ENCODE measurements around the gene KLHDC3.
"Not testable (repeated sequence)": the region's sequence is repeated elsewhere in the genome, so short reads cannot be mapped to it uniquely, and the experiment has no call there.

Gene KLHDC3

DNA sequence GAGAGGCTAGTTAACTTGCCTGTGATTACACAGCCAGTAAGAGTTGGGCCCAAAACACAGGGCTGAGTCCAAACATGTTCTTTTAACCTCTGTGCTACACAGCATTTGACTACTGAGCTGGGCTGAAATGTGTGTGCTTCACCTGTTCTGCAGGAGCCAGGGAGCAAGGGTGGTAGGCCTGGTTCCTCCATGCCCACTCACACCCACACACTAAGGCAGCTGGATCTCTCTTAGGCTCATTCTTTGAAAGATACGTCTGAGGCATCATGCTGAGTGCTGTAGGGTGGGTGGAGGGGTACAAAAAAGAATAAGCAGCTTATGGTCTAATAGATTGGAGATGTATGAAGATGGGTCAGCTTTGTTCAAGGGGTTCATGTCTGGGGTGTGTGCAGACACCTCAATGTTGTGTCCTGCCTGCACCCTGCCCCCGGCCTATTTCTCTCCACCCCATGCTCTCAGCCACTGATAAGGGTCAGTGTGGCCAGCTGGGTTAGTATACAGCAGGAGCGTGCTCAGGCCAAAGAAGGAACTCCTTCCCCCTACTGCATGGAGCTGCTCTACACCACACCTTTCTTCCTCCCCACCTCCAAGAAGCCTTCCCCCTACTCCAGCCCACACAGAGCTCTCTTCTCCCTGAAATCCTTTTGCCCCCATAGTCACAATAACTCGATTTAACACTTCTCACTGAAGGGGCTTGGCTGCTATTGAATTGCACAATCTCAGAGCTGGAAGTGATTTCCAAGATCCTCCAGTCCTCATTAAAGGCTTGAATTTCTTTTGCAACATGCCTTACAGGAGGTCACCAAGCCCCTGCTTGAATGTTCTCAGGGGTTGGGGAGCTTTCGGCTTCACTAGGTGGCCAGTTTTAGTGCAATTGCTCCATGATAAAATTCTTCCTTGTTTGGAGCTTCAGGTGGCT, 26.3 kb upstream of the KLHDC3 start:
- TF ChIP-seq CTCF (IDR thresholded peaks at IDR 0.05; ENCODE audit: poor library complexity, severe bottlenecking), result no peak
- Histone ChIP-seq H3K9me3 (ENCODE audit: severe bottlenecking) (no peaks in the 10 kb centered on the region), H3K27ac (ENCODE audit: poor library complexity, severe bottlenecking) (no peak overlapping the region), H3K4me1 (ENCODE audit: insufficient read depth, poor library complexity, severe bottlenecking) (peaks cover 4% of the 10 kb centered on the region), H3K27me3 (ENCODE audit: insufficient read depth, poor library complexity, severe bottlenecking) (no peaks in the 10 kb centered on the region), H3K36me3 (ENCODE audit: low read depth) (peaks cover 35% of the 10 kb centered on the region), H3K4me3 (ENCODE audit: severe bottlenecking) (no peak overlapping the region)
- DNase-seq (ENCODE audit: low spot score) (no peak), ATAC-seq (ENCODE audit: low read depth) (no peak)

DNA sequence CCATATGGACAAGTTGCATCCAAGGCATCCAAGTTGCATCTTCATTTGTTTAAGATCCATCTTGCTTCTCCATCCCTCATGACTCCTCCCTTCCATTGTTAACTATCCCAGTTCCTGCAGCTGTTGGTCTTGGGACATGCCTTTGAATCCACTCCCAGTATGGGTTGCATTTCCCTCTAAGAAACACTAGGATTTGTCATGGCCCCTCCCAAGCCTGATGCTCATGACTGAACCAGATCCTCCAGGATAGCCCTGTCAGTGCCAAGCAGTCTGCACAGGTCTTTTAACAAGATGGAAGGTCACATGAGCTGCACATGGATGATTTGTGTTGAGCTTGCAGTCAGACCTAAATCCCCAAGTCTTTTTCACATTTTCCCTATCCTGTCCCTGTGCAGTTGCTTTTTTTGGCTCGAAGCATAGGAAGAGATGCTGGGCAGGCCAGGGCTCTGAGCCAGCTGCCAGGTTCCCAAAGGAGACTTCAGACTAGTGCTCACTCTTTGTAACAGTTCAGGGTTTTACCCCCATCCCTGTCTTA, 25.5 kb upstream of the KLHDC3 start:
- no peaks in the 10 kb centered on the region for H3K9me3 ChIP-seq (ENCODE audit: severe bottlenecking)
- TF ChIP-seq CTCF (IDR thresholded peaks at IDR 0.05; ENCODE audit: poor library complexity, severe bottlenecking), result no peak
- H3K36me3 ChIP-seq (ENCODE audit: low read depth), result peaks cover 35% of the 10 kb centered on the region
- H3K27me3 ChIP-seq (ENCODE audit: insufficient read depth, poor library complexity, severe bottlenecking), result no peaks in the 10 kb centered on the region
- peaks cover 4% of the 10 kb centered on the region for H3K4me1 ChIP-seq (ENCODE audit: insufficient read depth, poor library complexity, severe bottlenecking)
- H3K4me3 ChIP-seq (ENCODE audit: severe bottlenecking), result no peak overlapping the region
- DNase-seq (ENCODE audit: low spot score) (no peak), ATAC-seq (ENCODE audit: low read depth) (no peak)
- H3K27ac ChIP-seq (ENCODE audit: poor library complexity, severe bottlenecking), result no peak overlapping the region

GRCh38 chr6:42989923-42990322, 24.1 kb upstream of the KLHDC3 start:
- Histone ChIP-seq H3K4me3 (ENCODE audit: severe bottlenecking) (no peak overlapping the region), H3K27ac (ENCODE audit: poor library complexity, severe bottlenecking) (no peak overlapping the region), H3K9me3 (ENCODE audit: severe bottlenecking) (no peaks in the 10 kb centered on the region), H3K4me1 (ENCODE audit: insufficient read depth, poor library complexity, severe bottlenecking) (peaks cover 4% of the 10 kb centered on the region), H3K36me3 (ENCODE audit: low read depth) (peaks cover 35% of the 10 kb centered on the region), H3K27me3 (ENCODE audit: insufficient read depth, poor library complexity, severe bottlenecking) (no peaks in the 10 kb centered on the region)
- no peak for DNase-seq (ENCODE audit: low spot score)
- no peak for TF ChIP-seq CTCF (IDR thresholded peaks at IDR 0.05; ENCODE audit: poor library complexity, severe bottlenecking)
- ATAC-seq (ENCODE audit: low read depth), result no peak

DNA sequence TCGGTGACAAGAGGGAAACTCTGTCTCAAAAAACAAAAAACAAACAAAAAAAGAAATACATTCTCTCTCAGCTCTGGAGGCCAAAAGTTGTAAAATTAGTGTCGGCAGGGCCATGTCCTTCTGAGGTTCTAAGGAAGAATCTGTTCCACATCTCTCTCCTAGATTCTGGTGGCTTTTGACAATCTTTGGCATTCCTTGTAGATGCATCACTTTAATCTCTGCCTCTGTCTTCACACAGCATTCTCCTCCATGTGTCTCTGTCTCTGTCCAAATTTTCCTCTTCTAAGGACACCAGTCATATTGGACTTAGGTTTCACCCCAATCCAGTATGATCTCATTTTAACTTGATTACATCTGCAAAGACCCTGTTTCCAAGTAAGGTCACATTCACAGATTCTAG, 20.6 kb upstream of the KLHDC3 start:
- ATAC-seq (ENCODE audit: low read depth), result no peak
- Histone ChIP-seq H3K4me3 (ENCODE audit: severe bottlenecking) (no peak overlapping the region), H3K36me3 (ENCODE audit: low read depth) (peaks cover 25% of the 10 kb centered on the region), H3K4me1 (ENCODE audit: insufficient read depth, poor library complexity, severe bottlenecking) (no peaks in the 10 kb centered on the region), H3K9me3 (ENCODE audit: severe bottlenecking) (no peaks in the 10 kb centered on the region), H3K27me3 (ENCODE audit: insufficient read depth, poor library complexity, severe bottlenecking) (no peaks in the 10 kb centered on the region), H3K27ac (ENCODE audit: poor library complexity, severe bottlenecking) (no peak overlapping the region)
- no peak for DNase-seq (ENCODE audit: low spot score)
- no peak for TF ChIP-seq CTCF (IDR thresholded peaks at IDR 0.05; ENCODE audit: poor library complexity, severe bottlenecking)

- ATAC-seq (ENCODE audit: low read depth), result no peak
These were observed 17.5 kb upstream of the KLHDC3 start for GRCh38 chr6:42996513-42996912.

GRCh38 chr6:42998205-42998604, 15.8 kb upstream of the KLHDC3 start:
- not testable (repeated sequence) for ATAC-seq (ENCODE audit: low read depth)

More at GRCh38 chr6:42996513-42996912, 17.5 kb upstream of the KLHDC3 start:
- H3K27ac ChIP-seq (ENCODE audit: poor library complexity, severe bottlenecking), result no peak overlapping the region
- TF ChIP-seq CTCF (IDR thresholded peaks at IDR 0.05; ENCODE audit: poor library complexity, severe bottlenecking), result peak; percentile 23
- no peaks in the 10 kb centered on the region for H3K27me3 ChIP-seq (ENCODE audit: insufficient read depth, poor library complexity, severe bottlenecking)
- H3K36me3 ChIP-seq (ENCODE audit: low read depth), result peaks cover 13% of the 10 kb centered on the region
- no peak for DNase-seq (ENCODE audit: low spot score)
- H3K4me3 ChIP-seq (ENCODE audit: severe bottlenecking), result no peak overlapping the region
- no peaks in the 10 kb centered on the region for H3K9me3 ChIP-seq (ENCODE audit: severe bottlenecking)
- no peaks in the 10 kb centered on the region for H3K4me1 ChIP-seq (ENCODE audit: insufficient read depth, poor library complexity, severe bottlenecking)

More at GRCh38 chr6:42998205-42998604, 15.8 kb upstream of the KLHDC3 start:
- not testable (repeated sequence) for H3K27ac ChIP-seq (ENCODE audit: poor library complexity, severe bottlenecking); H3K4me3 ChIP-seq (ENCODE audit: severe bottlenecking); H3K27me3 ChIP-seq (ENCODE audit: insufficient read depth, poor library complexity, severe bottlenecking); H3K9me3 ChIP-seq (ENCODE audit: severe bottlenecking); H3K4me1 ChIP-seq (ENCODE audit: insufficient read depth, poor library complexity, severe bottlenecking); DNase-seq (ENCODE audit: low spot score)
- H3K36me3 ChIP-seq (ENCODE audit: low read depth), result peaks cover 11% of the 10 kb centered on the region; the same call in 1 of the 2 replicates
